CD4-positive, alpha-beta T cell treated with Interleukin-10 for 1 hour (primary cell): Measurements from ENCODE around the gene SLC39A12.

ENCODE experiments used
- DNase-seq: peaks from one replicate; pipeline ENCODE4 v3.0.0-alpha.2; 2020

The SLC39A12 gene

GRCh38 chr10:18066947-18067346 lies 115.2 kb downstream of the SLC39A12 start:
- no peak for DNase-seq

GRCh38 chr10:18068401-18068800 lies 116.7 kb downstream of the SLC39A12 start:
- DNase-seq, result no peak

- no peak for DNase-seq
Observed at GRCh38 chr10:18071591-18071990, 119.9 kb downstream of the SLC39A12 start.

GRCh38 chr10:18073314-18073713 lies 121.6 kb downstream of the SLC39A12 start:
- DNase-seq, result no peak

GRCh38 chr10:18075881-18076280 lies 124.2 kb downstream of the SLC39A12 start:
- DNase-seq, result no peak

GRCh38 chr10:18079665-18080295 lies 128.1 kb downstream of the SLC39A12 start:
- no peak for DNase-seq

GRCh38 chr10:18082381-18082780 lies 130.7 kb downstream of the SLC39A12 start:
- DNase-seq, result no peak

- DNase-seq, result no peak
Observed at GRCh38 chr10:18085855-18086254, 134.1 kb downstream of the SLC39A12 start.

- no peak for DNase-seq
Observed at GRCh38 chr10:18086746-18087145, 135.0 kb downstream of the SLC39A12 start.

- DNase-seq, result no peak
Observed at GRCh38 chr10:18087355-18087754, 135.6 kb downstream of the SLC39A12 start.
